Activated T-cell treated with anti-CD3 and anti-CD28 coated beads for 24 hours (primary cell): Measurements from ENCODE around the gene XRCC3.
"Not testable (repeated sequence)": the region's sequence is repeated elsewhere in the genome, so short reads cannot be mapped to it uniquely, and the experiment has no call there.

Experiments
- DNase-seq: peaks from one replicate; pipeline ENCODE4 v3.0.0-alpha.2; 2020; ENCODE audit warnings: low read depth

The XRCC3 gene

GRCh38 chr14:103693515-103693914 lies 21.7 kb downstream of the XRCC3 start:
- no peak for DNase-seq

GRCh38 chr14:103692871-103693270 lies 22.4 kb downstream of the XRCC3 start:
- DNase-seq, result no peak

- DNase-seq, result no peak
Measured at GRCh38 chr14:103692159-103692558, 23.1 kb downstream of the XRCC3 start.

- DNase-seq, result not testable (repeated sequence)
Measured at GRCh38 chr14:103691655-103692054, 23.6 kb downstream of the XRCC3 start.

GRCh38 chr14:103690332-103690731 lies 24.9 kb downstream of the XRCC3 start:
- no peak for DNase-seq

GRCh38 chr14:103688906-103689902 lies 26.0 kb downstream of the XRCC3 start:
- no peak for DNase-seq

- no peak for DNase-seq
Measured at GRCh38 chr14:103688441-103688840, 26.8 kb downstream of the XRCC3 start.

- DNase-seq, result no peak
Measured at GRCh38 chr14:103687712-103688111, 27.5 kb downstream of the XRCC3 start.

GRCh38 chr14:103686831-103687485 lies 28.3 kb downstream of the XRCC3 start:
- DNase-seq, result no peak

GRCh38 chr14:103685276-103686211 lies 29.7 kb downstream of the XRCC3 start:
- no peak for DNase-seq

- DNase-seq, result no peak
Measured at GRCh38 chr14:103684871-103685270, 30.4 kb downstream of the XRCC3 start.

- no peak for DNase-seq
Measured at GRCh38 chr14:103684471-103684870, 30.8 kb downstream of the XRCC3 start.

- no peak for DNase-seq
Measured at GRCh38 chr14:103683139-103683538, 32.1 kb downstream of the XRCC3 start.

- DNase-seq, result no peak
Measured at GRCh38 chr14:103680491-103681231, 34.6 kb downstream of the XRCC3 start.

GRCh38 chr14:103679351-103679750 lies 35.9 kb downstream of the XRCC3 start:
- DNase-seq, result peak; percentile 17

GRCh38 chr14:103676881-103677675 lies 38.2 kb downstream of the XRCC3 start:
- no peak for DNase-seq

GRCh38 chr14:103675957-103676356 lies 39.3 kb downstream of the XRCC3 start:
- no peak for DNase-seq

- DNase-seq, result no peak
Measured at GRCh38 chr14:103671911-103672310, 43.3 kb downstream of the XRCC3 start.

- no peak for DNase-seq
Measured at GRCh38 chr14:103669370-103669769, 45.9 kb downstream of the XRCC3 start.

GRCh38 chr14:103668117-103668516 lies 47.1 kb downstream of the XRCC3 start:
- DNase-seq, result no peak
